Bronchial epithelial cell (primary cell): ENCODE results near the gene GRIA4. TPM values are rescaled to one million over a fixed set of nuclear protein-coding genes. Genes with fewer than 3 reads are reported as not detected.

Experiments used
- DNase-seq: peaks from one replicate; pipeline ENCODE4 v3.0.0-alpha.2; 2010; ENCODE audit warnings: low read depth
- FAIRE-seq: peaks from 2 replicates; lab custom pipeline; 2011; peaks lifted over from hg19 to GRCh38; lab: Jason Lieb, UNC
- H3K27me3 ChIP-seq: 2 replicates; pipeline ENCODE4 v1.5.1; 2011; ENCODE audit warnings: low read length; ENCODE audit not compliant: control insufficient read depth, insufficient read depth
- H3K36me3 ChIP-seq: 2 replicates; pipeline ENCODE4 v1.5.1; 2011; ENCODE audit warnings: low read length; ENCODE audit not compliant: control insufficient read depth, insufficient read depth
- H3K4me3 ChIP-seq: 2 replicates; pipeline ENCODE4 v1.5.1; 2011; ENCODE audit warnings: mild to moderate bottlenecking, low read depth, low read length, control low read depth
- CTCF ChIP-seq: IDR thresholded peaks from 2 replicates; pipeline ENCODE4 v1.5.1; 2011; ENCODE audit warnings: mild to moderate bottlenecking, moderate library complexity, low read length, control low read depth, inconsistent platforms; ENCODE audit not compliant: insufficient read depth, severe bottlenecking
- total RNA-seq: library from RNA; depleted of rRNA; stranded (reverse); fragments of >200 nt; gene quantifications from 2 replicates; pipeline ENCODE4 v1.2.1, GENCODE V29; 2014

The GRIA4 gene
- total RNA-seq, 1 donor from 2014 or later = not detected

GRCh38 chr11:105690467-105690866 lies 80.6 kb downstream of the GRIA4 start:
- Histone ChIP-seq H3K4me3 (no peak overlapping the region), H3K36me3 (no peaks in the 10 kb centered on the region), H3K27me3 (no peaks in the 10 kb centered on the region)
- no peak for FAIRE-seq
- no peak for DNase-seq
- no peak for TF ChIP-seq CTCF

GRCh38 chr11:105693075-105693759 lies 83.3 kb downstream of the GRIA4 start:
- Histone ChIP-seq H3K4me3 (no peak overlapping the region), H3K27me3 (no peaks in the 10 kb centered on the region), H3K36me3 (no peaks in the 10 kb centered on the region)
- FAIRE-seq = no peak
- DNase-seq = no peak
- no peak for TF ChIP-seq CTCF

- DNase-seq (no peak), FAIRE-seq (no peak)
- Histone ChIP-seq H3K36me3 (no peaks in the 10 kb centered on the region), H3K4me3 (no peak overlapping the region), H3K27me3 (no peaks in the 10 kb centered on the region)
- TF ChIP-seq CTCF = no peak
Observed at GRCh38 chr11:105696000-105696399, 86.1 kb downstream of the GRIA4 start.

GRCh38 chr11:105697291-105697690 lies 87.4 kb downstream of the GRIA4 start:
- TF ChIP-seq CTCF = no peak
- Histone ChIP-seq H3K4me3 (no peak overlapping the region), H3K27me3 (no peaks in the 10 kb centered on the region), H3K36me3 (no peaks in the 10 kb centered on the region)
- FAIRE-seq (no peak), DNase-seq (no peak)

GRCh38 chr11:105699203-105699602 lies 89.3 kb downstream of the GRIA4 start:
- no peaks in the 10 kb centered on the region for H3K27me3 ChIP-seq
- no peak for TF ChIP-seq CTCF
- no peak overlapping the region for H3K4me3 ChIP-seq
- no peak for DNase-seq
- FAIRE-seq = no peak
- no peaks in the 10 kb centered on the region for H3K36me3 ChIP-seq

GRCh38 chr11:105700271-105700670 lies 90.4 kb downstream of the GRIA4 start:
- Histone ChIP-seq H3K36me3 (no peaks in the 10 kb centered on the region), H3K4me3 (no peak overlapping the region), H3K27me3 (no peaks in the 10 kb centered on the region)
- FAIRE-seq (peak; percentile 36), DNase-seq (no peak)
- no peak for TF ChIP-seq CTCF
